IMR-90 (cell line): ENCODE measurements around the gene DCLRE1B. TPM values are rescaled to one million over a fixed set of nuclear protein-coding genes. Genes with fewer than 3 reads are reported as not detected.

Source experiments
- ATAC-seq: fragments of 200-7000 bp; cut with Tn5 transposase; 2 replicates; pipeline ENCODE4 v1.9.1; 2020; ENCODE audit warnings: low read depth, mild to moderate bottlenecking, moderate library complexity
- BruUV-seq: library from RNA; stranded (reverse); fragments of 400-500 nt; replicated peaks from 2 replicates; lab custom pipeline; 2021; lab: Mats Ljungman, UMichigan
- CTCF ChIA-PET: fragments of 300-600 bp; formaldehyde crosslinking; extraction: SDS; loops from one replicate; lab custom pipeline; 2021; ENCODE audit warnings: antibody characterized with exemption; lab: Yijun Ruan, JAX
- POLR2A ChIA-PET: fragments of 300-600 bp; sonication (Branson Sonifier 250); formaldehyde crosslinking; loops from one replicate; lab custom pipeline; 2022; ENCODE audit warnings: antibody characterized with exemption; ENCODE audit not compliant: unreplicated experiment; lab: Charles Lee
- DNase-seq: peaks from one replicate; pipeline ENCODE4 v3.0.0; 2013
- H2AFZ ChIP-seq: replicated peaks from 2 replicates; pipeline ENCODE3; 2013; ENCODE audit warnings: low read length, mild to moderate bottlenecking; ENCODE audit not compliant: poor library complexity
- H2AK5ac ChIP-seq: 2 replicates; pipeline ENCODE4 v1.6.1; 2013; ENCODE audit warnings: low read depth, low read length, inconsistent platforms
- H2AK9ac ChIP-seq: replicated peaks from 2 replicates; pipeline ENCODE3; 2013; ENCODE audit warnings: mild to moderate bottlenecking, low read depth, low read length, moderate library complexity; ENCODE audit not compliant: poor library complexity
- H2BK120ac ChIP-seq: 2 replicates; pipeline ENCODE4 v1.6.1; 2013; ENCODE audit warnings: low read depth, low read length, inconsistent platforms
- H2BK15ac ChIP-seq: 3 replicates; pipeline ENCODE4 v1.6.1; 2013; ENCODE audit warnings: low read depth, low read length, inconsistent platforms
- H2BK20ac ChIP-seq: 2 replicates; pipeline ENCODE4 v1.6.1; 2013; ENCODE audit warnings: low read depth, mild to moderate bottlenecking, inconsistent platforms, low read length, moderate library complexity
- H2BK5ac ChIP-seq: 2 replicates; pipeline ENCODE4 v1.6.1; 2013; ENCODE audit warnings: mild to moderate bottlenecking, low read depth, low read length, inconsistent platforms; ENCODE audit not compliant: poor library complexity, severe bottlenecking
- H3K14ac ChIP-seq: replicated peaks from 2 replicates; pipeline ENCODE4 v1.6.1; 2013; ENCODE audit warnings: low read depth, low read length, inconsistent platforms
- H3K18ac ChIP-seq: 2 replicates; pipeline ENCODE4 v1.6.1; 2013; ENCODE audit warnings: low read depth, low read length, control low read depth
- H3K23ac ChIP-seq: 2 replicates; pipeline ENCODE4 v1.6.1; 2013; ENCODE audit warnings: low read depth, low read length, inconsistent platforms
- H3K27ac ChIP-seq: 2 replicates; pipeline ENCODE4 v1.5.1; 2013; ENCODE audit warnings: mild to moderate bottlenecking, control low read depth, low read length; ENCODE audit not compliant: insufficient read depth
- H3K27me3 ChIP-seq: 2 replicates; pipeline ENCODE4 v1.6.1; 2013; ENCODE audit warnings: low read length; ENCODE audit not compliant: control insufficient read depth, insufficient read depth
- H3K36me3 ChIP-seq: 2 replicates; pipeline ENCODE4 v1.6.1; 2013; ENCODE audit warnings: low read length, mixed read lengths; ENCODE audit not compliant: control insufficient read depth, insufficient read depth
- H3K4ac ChIP-seq: 2 replicates; pipeline ENCODE4 v1.6.1; 2013; ENCODE audit warnings: low read depth, low read length, inconsistent platforms
- H3K4me1 ChIP-seq: 2 replicates; pipeline ENCODE4 v1.6.1; 2013; ENCODE audit warnings: low read length, mixed read lengths; ENCODE audit not compliant: control insufficient read depth, insufficient read depth
- H3K4me2 ChIP-seq: 2 replicates; pipeline ENCODE4 v1.6.1; 2013; ENCODE audit warnings: low read depth, mild to moderate bottlenecking, control low read depth, low read length, moderate library complexity
- H3K4me3 ChIP-seq: 2 replicates; pipeline ENCODE4 v1.5.1; 2013; ENCODE audit warnings: low read depth, mild to moderate bottlenecking, control low read depth, low read length, moderate library complexity; ENCODE audit not compliant: insufficient read depth
- H3K56ac ChIP-seq: 2 replicates; pipeline ENCODE4 v1.6.1; 2013; ENCODE audit warnings: low read length, inconsistent platforms; ENCODE audit not compliant: insufficient read depth; ENCODE audit errors: extremely low read depth
- H3K79me1 ChIP-seq, 2 experiments: 2 replicates each; pipeline ENCODE4 v1.6.1; 2013; ENCODE audit warnings: low read length in 2 of 2, inconsistent platforms in 1 of 2, low read depth in 1 of 2
- H3K9ac ChIP-seq: 2 replicates; pipeline ENCODE4 v1.6.1; 2013; ENCODE audit warnings: low read depth, low read length, control low read depth
- H3K9me1 ChIP-seq: 2 replicates; pipeline ENCODE4 v1.6.1; 2013; ENCODE audit warnings: low read length, inconsistent platforms; ENCODE audit not compliant: insufficient read depth
- H3K9me3 ChIP-seq: 2 replicates; pipeline ENCODE4 v1.6.1; 2013; ENCODE audit warnings: low read length; ENCODE audit not compliant: control insufficient read depth, insufficient read depth
- H4K20me1 ChIP-seq: 2 replicates; pipeline ENCODE4 v1.6.1; 2013; ENCODE audit warnings: low read length, inconsistent platforms; ENCODE audit not compliant: insufficient read depth
- H4K5ac ChIP-seq: 2 replicates; pipeline ENCODE4 v1.6.1; 2013; ENCODE audit warnings: mild to moderate bottlenecking, low read depth, low read length, control low read depth
- H4K8ac ChIP-seq, 2 experiments: 2 replicates each; pipeline ENCODE4 v1.6.1; 2013; ENCODE audit warnings: low read depth in 2 of 2, low read length in 2 of 2, control low read depth in 1 of 2, inconsistent platforms in 1 of 2
- H4K91ac ChIP-seq: 2 replicates; pipeline ENCODE4 v1.6.1; 2013; ENCODE audit warnings: low read depth, low read length, inconsistent platforms; ENCODE audit not compliant: insufficient read depth
- MAZ ChIP-seq: IDR thresholded peaks from 2 replicates; pipeline ENCODE4 v1.6.1; 2012; ENCODE audit warnings: low read depth, mild to moderate bottlenecking, low read length, improper control_type of control experiment, moderate library complexity, borderline replicate concordance
- POLR2A ChIP-seq: IDR thresholded peaks from 2 replicates; pipeline ENCODE4 v1.6.1; 2012; ENCODE audit warnings: mild to moderate bottlenecking, low read depth, low read length
- RFX5 ChIP-seq: IDR thresholded peaks from 2 replicates; pipeline ENCODE4 v1.8.0; 2012; ENCODE audit warnings: low read depth, mild to moderate bottlenecking, low read length, moderate library complexity
- SMC3 ChIP-seq: fragments of 150-350 bp; IDR thresholded peaks from 2 replicates; pipeline ENCODE4 v1.6.1; 2016; ENCODE audit warnings: low read depth, mild to moderate bottlenecking, antibody characterized with exemption, low read length, moderate library complexity
- WGBS, 2 experiments: methylation state at CpG; one replicate each; pipeline versions ENCODE4 v1.1.5 to v1.1.7; 2013; ENCODE audit warnings: missing lambda C conversion rate in 2 of 2; ENCODE audit not compliant: insufficient read length in 1 of 2; ENCODE audit errors: extremely low coverage in 2 of 2; 5-methylcytosine and 5-hydroxymethylcytosine counted together
- dilution Hi-C: fragments of 300-500 bp; cut with HindIII; formaldehyde crosslinking; loops from one replicate; pipeline ENCODE4 v1.14.3; 2018; ENCODE audit warnings: low sequenced_read_pairs; ENCODE audit not compliant: unreplicated experiment
- in situ Hi-C: fragments of 300-500 bp; cut with MboI; formaldehyde crosslinking; loops from 3 replicates; pipeline ENCODE4 v1.14.3; 2019; ENCODE audit warnings: low sequenced_read_pairs, inconsistent platforms, mixed read lengths
- intact Hi-C: fragments of 100-400 bp; cut with micrococcal nuclease; formaldehyde crosslinking; loops from 2 replicates; pipeline ENCODE4 v1.10.0; 2022
- polyA plus RNA-seq, 3 experiments: library from polyadenylated mRNA; depleted of rRNA; stranded (reverse); fragments of >200 nt; gene quantifications; 2 replicates each; pipeline ENCODE4 v1.2.3, GENCODE V29; 2012; ENCODE audit warnings: low replicate concordance in 1 of 3
- total RNA-seq: library from RNA; depleted of rRNA; stranded (reverse); fragments of >200 nt; gene quantifications from 2 replicates; pipeline ENCODE4 v1.2.3, GENCODE V29; 2012

Gene DCLRE1B
- total and polyA plus RNA-seq, 2 of the 4 experiments (the other 2 are of a cell fraction) = 4.9 to 6.1 TPM

GRCh38 chr1:113928941-113929749 is 24.0 kb downstream of the DCLRE1B start, which contains the start of gene HIPK1:
Gene HIPK1 (plus strand): TSS chr1:113929324.
- H3K9me1 ChIP-seq = peaks cover 2% of the 10 kb centered on the region; the same call in 1 of the 2 replicates
- peak within 1 kb of the TSS; percentile 87 for H3K18ac ChIP-seq
- peak within 1 kb of the TSS; percentile 56 to 99 for H4K8ac ChIP-seq
- dilution Hi-C loops (no loop called here), intact Hi-C loops (loop anchor here (1.0 to 2.0 kb wide), 2 partner anchors 16 to 24 kb away; partner anchors contain the start of gene DCLRE1B), in situ Hi-C loops (no loop called here)
- peak within 1 kb of the TSS; percentile 57 for H2BK20ac ChIP-seq
- peak within 1 kb of the TSS; percentile 81 for H3K56ac ChIP-seq
- peak within 1 kb of the TSS; percentile 99 for H2AFZ ChIP-seq
- H2BK15ac ChIP-seq = peak within 1 kb of the TSS; percentile 75; the same call in 2 of the 3 replicates
- H3K9ac ChIP-seq = peak within 1 kb of the TSS; percentile 97
- peak; percentile 82 for DNase-seq
- ATAC-seq = peak; percentile 90
- 0% methylated on average over 29 of the region's 61 CpGs; no CpG with 5 or more reads in 1 of the 2 experiments for WGBS, 2 experiments
- no peaks in the 10 kb centered on the region for H3K9me3 ChIP-seq
- peak within 1 kb of the TSS; percentile 88 for H2BK120ac ChIP-seq
- H3K4me2 ChIP-seq = peak within 1 kb of the TSS; percentile 98
- ChIA-PET POLR2A (interaction anchor here (0.6 to 1.9 kb wide), 3 partner anchors 19 to 43 kb away, joined by 3 to 9 read pairs (median 5); partner anchors contain the start of genes AP4B1 and DCLRE1B), CTCF (interaction anchor here (0.8 to 2.2 kb wide), 2 partner anchors 24 to 93 kb away, joined by 3 to 6 read pairs; partner anchors contain the start of genes AP4B1 and DCLRE1B)
- no peaks in the 10 kb centered on the region for H3K27me3 ChIP-seq
- BruUV-seq = no TSS peak
- peak within 1 kb of the TSS; percentile 99 for H4K5ac ChIP-seq
- H3K4me1 ChIP-seq = no peaks in the 10 kb centered on the region
- H3K27ac ChIP-seq = peak within 1 kb of the TSS; percentile 97
- H3K36me3 ChIP-seq = no peaks in the 10 kb centered on the region
- peak within 1 kb of the TSS; percentile 97 for H3K23ac ChIP-seq
- peak; percentile 77 for TF ChIP-seq POLR2A
- no peak for TF ChIP-seq RFX5
- peak; percentile 90 for TF ChIP-seq MAZ
- TF ChIP-seq SMC3 = peak; percentile 10; the same call in 1 of the 2 replicates
- peaks cover 38% of the 10 kb centered on the region for H4K20me1 ChIP-seq
- peak within 1 kb of the TSS; percentile 96 for H3K4me3 ChIP-seq
- H4K91ac ChIP-seq = peak within 1 kb of the TSS; percentile 79
- H2AK5ac ChIP-seq = peak within 1 kb of the TSS; percentile 89
- peak within 1 kb of the TSS; percentile 99 for H3K4ac ChIP-seq
- peak within 1 kb of the TSS; percentile 94 for H2AK9ac ChIP-seq
- peaks cover 0 to 33% of the 10 kb centered on the region in 2 experiments; a peak in 2 of 4 replicates for H3K79me1 ChIP-seq
- peak within 1 kb of the TSS; percentile 99 for H3K14ac ChIP-seq
- H2BK5ac ChIP-seq = peak within 1 kb of the TSS; percentile 92
